NT2/D1 (cell line): ENCODE data around the gene FKBP3.

Experiments
- DNase-seq: peaks from one replicate; pipeline ENCODE4 v3.0.0-alpha.2; 2011; ENCODE audit warnings: low read depth, low spot score
- H3K27me3 ChIP-seq: 2 replicates; pipeline ENCODE4 v1.6.0; 2011; ENCODE audit warnings: mild to moderate bottlenecking; ENCODE audit not compliant: insufficient read length, insufficient read depth
- H3K36me3 ChIP-seq: 2 replicates; pipeline ENCODE4 v1.6.1; 2011; ENCODE audit warnings: mild to moderate bottlenecking, low read length, mixed read lengths; ENCODE audit not compliant: insufficient read depth, insufficient read length
- H3K4me1 ChIP-seq: 2 replicates; pipeline ENCODE4 v1.5.1; 2011; ENCODE audit not compliant: insufficient read depth, insufficient read length
- H3K4me3 ChIP-seq: 2 replicates; pipeline ENCODE4 v1.5.1; 2011; ENCODE audit warnings: low read depth; ENCODE audit not compliant: insufficient read length
- H3K9ac ChIP-seq: 2 replicates; pipeline ENCODE4 v1.6.0; 2011; ENCODE audit warnings: low read depth; ENCODE audit not compliant: insufficient read length
- H3K9me3 ChIP-seq: 2 replicates; pipeline ENCODE4 v1.5.1; 2011; ENCODE audit warnings: mild to moderate bottlenecking, low read length; ENCODE audit not compliant: insufficient read depth
- SUZ12 ChIP-seq: IDR thresholded peaks from 2 replicates; pipeline ENCODE4 v1.6.1; 2011; ENCODE audit not compliant: insufficient read length, insufficient read depth; ENCODE audit errors: extremely low read depth
- YY1 ChIP-seq: IDR thresholded peaks from 2 replicates; pipeline ENCODE4 v1.6.1; 2011; ENCODE audit not compliant: insufficient read length, insufficient read depth
- ZNF274 ChIP-seq: IDR thresholded peaks from 2 replicates; pipeline ENCODE4 v1.6.1; 2011; ENCODE audit warnings: mild to moderate bottlenecking, low read depth, low read length

FKBP3 gene

DNA sequence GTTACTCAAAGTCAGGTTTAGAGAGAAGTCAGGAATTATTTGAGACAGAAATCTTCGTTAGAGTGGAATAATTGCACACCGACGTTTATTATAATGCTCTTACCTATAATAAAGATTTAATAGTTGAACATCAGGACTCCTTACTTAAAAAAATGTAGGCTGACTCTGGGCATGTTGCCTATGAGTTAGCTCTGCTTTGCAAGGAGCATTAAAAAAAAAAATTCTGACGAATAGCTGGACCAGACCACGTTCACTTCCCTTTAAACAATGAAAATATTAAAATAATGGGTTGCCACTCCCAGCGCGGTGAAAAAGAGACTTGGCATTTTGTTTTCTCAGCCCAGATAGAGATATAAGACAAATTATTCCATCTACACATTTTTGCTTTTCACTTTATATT, 875 bp upstream of the FKBP3 start:
- peaks cover 12% of the 10 kb centered on the region for H3K36me3 ChIP-seq
- peak overlapping the region; percentile 33 for H3K9ac ChIP-seq
- TF ChIP-seq YY1: no peak
- no peak for TF ChIP-seq SUZ12
- TF ChIP-seq ZNF274: no peak
- H3K4me1 ChIP-seq: no peaks in the 10 kb centered on the region
- no peak for DNase-seq
- H3K4me3 ChIP-seq: peak overlapping the region; percentile 42
- H3K27me3 ChIP-seq: no peaks in the 10 kb centered on the region
- H3K9me3 ChIP-seq: no peaks in the 10 kb centered on the region

DNA sequence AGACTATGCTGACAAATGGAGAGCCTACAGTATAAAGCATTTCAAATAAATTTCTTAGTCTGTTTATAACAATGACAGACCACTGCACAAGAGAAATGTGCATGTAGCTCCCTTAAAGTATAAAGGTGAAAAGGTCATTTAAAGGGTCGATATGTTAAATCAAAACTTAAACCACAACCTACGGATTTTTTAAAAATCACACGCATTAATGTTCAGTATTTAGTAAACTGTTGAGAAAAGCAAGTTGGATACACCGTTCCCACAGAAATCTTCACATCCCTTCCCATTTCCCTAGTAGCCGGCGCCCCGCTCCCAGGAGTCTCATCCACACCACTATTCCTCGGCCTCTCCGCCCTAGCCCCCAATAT, 614 bp downstream of the FKBP3 start:
- no peaks in the 10 kb centered on the region for H3K27me3 ChIP-seq
- H3K4me1 ChIP-seq: no peaks in the 10 kb centered on the region
- no peaks in the 10 kb centered on the region for H3K9me3 ChIP-seq
- H3K4me3 ChIP-seq: peak overlapping the region; percentile 79
- TF ChIP-seq ZNF274 (no peak), YY1 (no peak), SUZ12 (no peak)
- H3K36me3 ChIP-seq: peaks cover 22% of the 10 kb centered on the region
- DNase-seq: no peak
- peak overlapping the region; percentile 93 for H3K9ac ChIP-seq

DNA sequence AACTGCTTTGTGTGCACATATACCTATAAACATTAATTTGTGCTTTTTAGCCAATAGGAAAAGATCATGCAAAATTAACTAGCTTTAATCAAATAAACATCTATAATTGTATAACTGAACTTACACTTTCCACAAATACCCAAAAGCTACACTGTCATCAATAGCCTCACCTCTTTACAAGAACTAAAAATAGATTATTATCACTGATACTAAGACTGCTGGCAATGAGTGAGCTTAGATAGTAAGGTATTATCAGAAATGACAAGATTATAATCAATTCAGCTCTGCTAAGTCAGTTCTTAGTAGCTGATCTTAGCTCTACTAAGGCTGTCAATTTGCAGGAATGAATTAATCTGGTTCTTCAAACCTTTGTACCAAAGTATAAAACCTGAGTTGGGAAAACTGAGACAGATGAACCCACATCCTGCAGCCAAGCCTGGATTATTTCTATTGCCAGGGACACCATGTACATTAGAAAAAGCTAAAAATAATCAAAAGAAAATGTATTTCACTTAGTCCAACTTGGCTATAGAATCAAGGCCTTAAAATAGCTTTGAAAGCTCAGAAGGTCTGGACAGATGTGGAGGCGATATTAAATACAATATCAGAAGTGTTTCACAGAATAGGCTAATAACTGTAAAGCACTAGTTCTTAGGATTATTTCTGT, 5.2 kb downstream of the FKBP3 start:
- no peaks in the 10 kb centered on the region for H3K9me3 ChIP-seq
- no peak overlapping the region for H3K4me3 ChIP-seq
- H3K27me3 ChIP-seq: no peaks in the 10 kb centered on the region
- DNase-seq: no peak
- no peaks in the 10 kb centered on the region for H3K4me1 ChIP-seq
- no peak overlapping the region for H3K9ac ChIP-seq
- no peak for TF ChIP-seq YY1
- TF ChIP-seq SUZ12: no peak
- TF ChIP-seq ZNF274: no peak
- H3K36me3 ChIP-seq: peaks cover 46% of the 10 kb centered on the region

DNA sequence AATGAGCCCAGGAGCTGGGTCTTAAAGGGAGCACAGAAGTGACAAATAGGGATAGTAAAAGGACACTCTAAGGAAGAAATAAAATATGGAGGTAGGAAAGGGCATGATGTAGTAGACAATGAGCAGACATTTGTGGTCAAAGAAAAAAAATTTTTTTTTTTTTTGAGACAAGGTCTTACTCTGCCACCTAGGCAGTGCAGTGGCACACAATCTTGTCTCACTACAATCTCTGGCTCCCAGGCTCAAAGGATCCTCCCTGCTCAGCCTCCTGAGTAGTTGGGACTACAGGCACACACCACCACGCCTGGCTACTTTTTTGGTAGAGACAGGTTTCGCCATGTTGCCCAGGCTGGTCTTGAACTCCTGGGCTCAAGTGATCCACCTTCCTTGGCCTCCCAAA, 8.5 kb downstream of the FKBP3 start:
- Histone ChIP-seq H3K4me1 (no peaks in the 10 kb centered on the region), H3K9ac (no peak overlapping the region), H3K9me3 (no peaks in the 10 kb centered on the region), H3K4me3 (no peak overlapping the region), H3K27me3 (no peaks in the 10 kb centered on the region), H3K36me3 (peaks cover 58% of the 10 kb centered on the region)
- no peak for DNase-seq
- TF ChIP-seq YY1: no peak
- TF ChIP-seq ZNF274: no peak
- no peak for TF ChIP-seq SUZ12

DNA sequence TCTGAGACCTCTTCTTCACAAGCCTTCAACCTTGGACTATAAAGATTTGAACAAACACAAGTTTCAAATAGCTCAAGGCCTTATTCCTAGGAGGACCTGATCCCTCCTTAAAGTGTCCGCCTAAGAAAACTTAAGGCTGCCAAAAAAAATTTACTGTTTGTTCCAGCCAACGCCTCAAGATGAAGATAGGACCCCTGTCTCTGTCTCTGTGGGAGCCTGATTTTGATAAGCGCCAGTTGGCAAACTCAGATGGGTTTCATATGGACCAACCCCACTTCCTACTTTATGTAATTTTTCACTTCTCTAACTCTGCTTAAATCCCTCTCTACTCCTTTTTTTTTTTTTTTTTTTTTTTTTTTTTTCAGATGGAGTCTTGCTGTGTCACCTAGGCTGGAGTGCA, 11.0 kb downstream of the FKBP3 start:
- H3K36me3 ChIP-seq: peaks cover 57% of the 10 kb centered on the region
- no peaks in the 10 kb centered on the region for H3K9me3 ChIP-seq
- H3K27me3 ChIP-seq: no peaks in the 10 kb centered on the region
- H3K4me1 ChIP-seq: no peaks in the 10 kb centered on the region
- no peak overlapping the region for H3K4me3 ChIP-seq
- no peak for TF ChIP-seq ZNF274
- TF ChIP-seq YY1: no peak
- no peak for TF ChIP-seq SUZ12
- no peak for DNase-seq
- no peak overlapping the region for H3K9ac ChIP-seq

DNA sequence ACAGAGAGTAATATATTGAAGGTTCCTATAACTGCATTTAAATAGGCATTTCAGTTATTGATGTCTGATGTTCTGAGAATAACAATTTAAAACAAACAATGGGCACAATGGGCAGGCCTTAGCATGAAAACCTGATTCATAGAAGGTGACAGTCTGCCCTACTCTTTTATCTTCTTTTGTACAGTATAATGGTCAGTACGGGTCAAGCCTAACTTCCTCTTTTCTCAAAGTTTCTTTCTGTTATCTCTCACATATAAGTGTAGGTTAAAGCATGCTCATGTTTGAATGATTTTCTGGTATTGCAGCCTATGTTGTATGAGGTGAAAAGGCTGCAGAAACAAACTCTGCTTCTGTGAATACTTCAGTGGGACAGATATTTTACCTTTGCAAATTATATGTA, 14.2 kb downstream of the FKBP3 start:
- peaks cover 55% of the 10 kb centered on the region for H3K36me3 ChIP-seq
- no peak for TF ChIP-seq ZNF274
- TF ChIP-seq YY1: no peak
- no peak for TF ChIP-seq SUZ12
- DNase-seq: no peak
- H3K27me3 ChIP-seq: no peaks in the 10 kb centered on the region
- H3K4me1 ChIP-seq: no peaks in the 10 kb centered on the region
- H3K4me3 ChIP-seq: no peak overlapping the region
- H3K9me3 ChIP-seq: no peaks in the 10 kb centered on the region
- no peak overlapping the region for H3K9ac ChIP-seq

DNA sequence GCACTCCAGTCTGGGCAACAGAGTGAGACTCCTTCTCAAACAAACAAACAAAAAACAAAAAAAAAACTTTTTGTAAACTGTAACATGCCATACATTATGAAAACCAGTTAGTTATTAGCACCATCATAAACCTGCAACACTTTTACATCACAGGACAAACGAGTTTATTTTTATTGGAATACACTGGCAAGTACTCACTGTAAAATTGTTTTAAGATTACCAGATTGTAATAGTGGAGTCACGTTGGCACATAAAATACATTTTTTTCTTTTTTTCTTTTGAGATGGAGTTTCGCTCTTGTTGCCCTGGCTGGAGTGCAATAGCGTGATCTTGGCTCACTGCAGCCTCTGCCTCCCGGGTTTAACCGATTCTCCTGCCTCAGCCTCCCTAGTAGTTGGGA, 15.7 kb downstream of the FKBP3 start:
- Histone ChIP-seq H3K4me1 (no peaks in the 10 kb centered on the region), H3K9ac (no peak overlapping the region), H3K27me3 (no peaks in the 10 kb centered on the region), H3K9me3 (no peaks in the 10 kb centered on the region), H3K4me3 (no peak overlapping the region), H3K36me3 (peaks cover 59% of the 10 kb centered on the region)
- no peak for DNase-seq
- TF ChIP-seq YY1: no peak
- TF ChIP-seq SUZ12: no peak
- TF ChIP-seq ZNF274: no peak

DNA sequence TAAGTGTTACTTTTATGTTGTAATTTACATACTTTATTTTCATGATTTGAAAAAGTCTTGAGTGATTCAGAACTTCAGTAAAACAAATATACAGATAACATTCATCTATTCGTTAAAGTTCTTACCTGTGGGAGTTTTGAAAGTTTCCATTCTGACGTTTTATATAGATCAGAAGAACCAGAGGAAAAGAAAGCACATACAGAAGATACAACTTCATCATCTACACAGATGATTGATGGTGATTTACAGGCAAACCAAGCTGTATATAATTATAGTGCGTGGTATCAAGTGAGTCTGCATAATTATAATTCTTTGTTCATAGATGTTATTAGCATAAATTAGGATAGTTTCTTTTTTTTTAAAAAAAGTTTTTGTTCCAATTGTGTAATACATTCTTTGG, 20.0 kb downstream of the FKBP3 start:
- no peak for TF ChIP-seq SUZ12
- TF ChIP-seq YY1: no peak
- TF ChIP-seq ZNF274: no peak
- Histone ChIP-seq H3K9me3 (no peaks in the 10 kb centered on the region), H3K27me3 (no peaks in the 10 kb centered on the region), H3K4me1 (no peaks in the 10 kb centered on the region), H3K4me3 (no peak overlapping the region), H3K36me3 (peaks cover 74% of the 10 kb centered on the region), H3K9ac (no peak overlapping the region)
- no peak for DNase-seq
